Stimulated activated CD4-positive, alpha-beta T cell treated with anti-CD3 and anti-CD28 coated beads, Interleukin-12 subunit alpha, Interleukin-12 subunit beta, amount 100 ng/mL, for 4 hours (primary cell): Measurements from ENCODE around the gene KRT71.

Source experiments
- DNase-seq: peaks from one replicate; pipeline ENCODE4 v3.0.0-alpha.2; 2020

KRT71 gene

GRCh38 chr12:52495389-52495788 lies 57.6 kb downstream of the KRT71 start:
- DNase-seq: no peak

GRCh38 chr12:52494518-52494917 lies 58.4 kb downstream of the KRT71 start:
- no peak for DNase-seq

- no peak for DNase-seq
Observed at GRCh38 chr12:52494100-52494499, 58.8 kb downstream of the KRT71 start.
